SK-N-SH (cell line): ENCODE results near the gene SH3RF1. TPM values are rescaled to one million over a fixed set of nuclear protein-coding genes. Genes with fewer than 3 reads are reported as not detected.

Experiments
- CTCF ChIA-PET: fragments of 300-600, 350-600 bp; formaldehyde crosslinking; extraction: SDS; loops from one replicate; lab custom pipeline; 2021; lab: Yijun Ruan, JAX
- POLR2A ChIA-PET: fragments of 350-600 bp; sonication (Branson Sonifier 250); formaldehyde crosslinking; extraction: SDS; loops from one replicate; lab custom pipeline; 2020; ENCODE audit warnings: antibody characterized with exemption, inconsistent platforms; lab: Yijun Ruan, JAX
- DNase-seq: peaks from one replicate; pipeline ENCODE4 v3.0.0; 2012
- H2AFZ ChIP-seq: fragments of 200-600 bp; sonication (generic); 2 replicates; pipeline ENCODE4 v1.8.1; 2016; ENCODE audit warnings: antibody characterized with exemption, mild to moderate bottlenecking, low read depth
- H3F3A ChIP-seq: fragments of 200-600 bp; sonication (generic); replicated peaks from 2 replicates; pipeline ENCODE3; 2016; ENCODE audit warnings: antibody characterized with exemption, mild to moderate bottlenecking; ENCODE audit not compliant: insufficient read depth
- H3K27ac ChIP-seq, 2 experiments: fragments of 200-500 bp in 1 of 2; fragments of 200-600 bp in 1 of 2; sonication (Bioruptor generic) in 1 of 2; sonication (generic), shearing (Covaris generic) in 1 of 2; 2 replicates each; pipeline versions ENCODE4 v1.5.1 to v1.6.1; 2014 to 2016; ENCODE audit warnings: low read depth in 2 of 2, inconsistent platforms in 1 of 2, low read length in 1 of 2, mild to moderate bottlenecking in 1 of 2, mixed read lengths in 1 of 2
- H3K27me3 ChIP-seq: fragments of 200-600 bp; sonication (generic), shearing (Covaris generic); 2 replicates; pipeline ENCODE4 v1.6.1; 2016; ENCODE audit warnings: mixed run types; ENCODE audit not compliant: insufficient read depth
- H3K36me3 ChIP-seq, 2 experiments: fragments of 200-500 bp in 1 of 2; fragments of 200-600 bp in 1 of 2; sonication (Bioruptor generic) in 1 of 2; sonication (generic) in 1 of 2; replicated peaks in 1 of 2; 2 replicates each; pipeline versions ENCODE3 to v1.5.1; 2014 to 2016; ENCODE audit warnings: low read length in 1 of 2, mild to moderate bottlenecking in 1 of 2; ENCODE audit not compliant: insufficient read depth in 2 of 2, control insufficient read depth in 1 of 2
- H3K4me1 ChIP-seq, 2 experiments: fragments of 200-500 bp in 1 of 2; fragments of 200-600 bp in 1 of 2; sonication (Bioruptor generic) in 1 of 2; sonication (generic), shearing (Covaris generic) in 1 of 2; 2 replicates each; pipeline versions ENCODE4 v1.5.1 to v1.6.1; 2014 to 2016; ENCODE audit warnings: low read depth in 1 of 2, low read length in 1 of 2, mixed run types in 1 of 2; ENCODE audit not compliant: insufficient read depth in 2 of 2, control insufficient read depth in 1 of 2
- H3K4me2 ChIP-seq: fragments of 200-600 bp; sonication (generic), shearing (Covaris generic); 2 replicates; pipeline ENCODE4 v1.6.1; 2017; ENCODE audit warnings: mixed run types
- H3K4me3 ChIP-seq, 2 experiments: fragments of 200-500 bp in 1 of 2; fragments of 200-600 bp in 1 of 2; sonication (Bioruptor generic) in 1 of 2; sonication (generic), shearing (Covaris generic) in 1 of 2; 2 replicates each; pipeline versions ENCODE4 v1.5.1 to v1.8.1; 2014 to 2016; ENCODE audit warnings: low read depth in 2 of 2, inconsistent platforms in 1 of 2, low read length in 1 of 2, mild to moderate bottlenecking in 1 of 2, mixed read lengths in 1 of 2, moderate library complexity in 1 of 2
- H3K79me2 ChIP-seq: fragments of 200-600 bp; sonication (generic); 2 replicates; pipeline ENCODE4 v1.8.1; 2017; ENCODE audit warnings: mild to moderate bottlenecking; ENCODE audit not compliant: insufficient read depth
- H3K9ac ChIP-seq: fragments of 200-600 bp; sonication (generic); 2 replicates; pipeline ENCODE4 v1.6.1; 2017; ENCODE audit warnings: mixed run types
- H3K9me2 ChIP-seq: fragments of 200-600 bp; sonication (generic); 2 replicates; pipeline ENCODE4 v1.6.1; 2017; ENCODE audit warnings: mixed run types
- H3K9me3 ChIP-seq: fragments of 200-600 bp; sonication (generic); 2 replicates; pipeline ENCODE4 v1.6.1; 2017; ENCODE audit warnings: mixed run types, mild to moderate bottlenecking, moderate library complexity
- H4K20me1 ChIP-seq: fragments of 200-600 bp; sonication (generic); 2 replicates; pipeline ENCODE4 v1.6.1; 2017; ENCODE audit warnings: mild to moderate bottlenecking, mixed run types; ENCODE audit not compliant: insufficient read depth
- CHD2 ChIP-seq: fragments of 150-350 bp; IDR thresholded peaks from 2 replicates; pipeline ENCODE4 v1.6.1; 2018; ENCODE audit warnings: low read length; ENCODE audit not compliant: partially characterized antibody
- ELF1 ChIP-seq: IDR thresholded peaks from 2 replicates; pipeline ENCODE4 v1.4.0; 2012
- EP300 ChIP-seq, 2 experiments: IDR thresholded peaks; 2 replicates each; pipeline versions ENCODE4 v1.4.0 to v1.6.1; 2012; ENCODE audit warnings: borderline replicate concordance in 1 of 2, low read depth in 1 of 2, low read length in 1 of 2
- EZH2phosphoT487 ChIP-seq: fragments of 200-600 bp; sonication (generic); IDR thresholded peaks from 2 replicates; pipeline ENCODE4 v1.6.1; 2017; ENCODE audit warnings: low read depth, mixed run types, mild to moderate bottlenecking, antibody characterized with exemption, moderate library complexity, borderline replicate concordance
- FOXJ3 ChIP-seq: sonication (generic); formaldehyde crosslinking; IDR thresholded peaks from 2 replicates; pipeline ENCODE4 v1.5.1; 2020; ENCODE audit warnings: mild to moderate bottlenecking, missing genetic modification reagents
- FOXM1 ChIP-seq: IDR thresholded peaks from 2 replicates; pipeline ENCODE4 v1.4.0; 2012; ENCODE audit warnings: low read depth, mild to moderate bottlenecking
- GABPA ChIP-seq: IDR thresholded peaks from 2 replicates; pipeline ENCODE4 v1.4.0; 2012; ENCODE audit warnings: low read depth, mild to moderate bottlenecking
- JUND ChIP-seq: IDR thresholded peaks from 2 replicates; pipeline ENCODE4 v1.4.0; 2012
- MEF2A ChIP-seq: IDR thresholded peaks from 2 replicates; pipeline ENCODE4 v1.4.0; 2012; ENCODE audit warnings: low read depth, borderline replicate concordance
- MXI1 ChIP-seq: IDR thresholded peaks from 2 replicates; pipeline ENCODE4 v1.6.1; 2012; ENCODE audit warnings: mild to moderate bottlenecking, low read depth, low read length, improper control_type of control experiment
- POLR2AphosphoS5 ChIP-seq: IDR thresholded peaks from 2 replicates; pipeline ENCODE4 v1.6.1; 2012; ENCODE audit warnings: low read depth, low read length
- RAD21 ChIP-seq: IDR thresholded peaks from 2 replicates; pipeline ENCODE4 v1.6.1; 2012; ENCODE audit warnings: mild to moderate bottlenecking, low read length
- RCOR1 ChIP-seq: fragments of 150-350 bp; IDR thresholded peaks from 2 replicates; pipeline ENCODE4 v1.6.1; 2017; ENCODE audit warnings: antibody characterized with exemption, low read length
- RFX5 ChIP-seq: IDR thresholded peaks from 2 replicates; pipeline ENCODE4 v1.6.1; 2012; ENCODE audit warnings: mild to moderate bottlenecking, improper control_type of control experiment, low read length
- RXRA ChIP-seq: IDR thresholded peaks from 2 replicates; pipeline ENCODE4 v1.4.0; 2012; ENCODE audit warnings: low read depth, mild to moderate bottlenecking, borderline replicate concordance
- SIN3A ChIP-seq: IDR thresholded peaks from 2 replicates; pipeline ENCODE4 v1.6.1; 2012; ENCODE audit warnings: low read depth, mild to moderate bottlenecking, low read length, moderate library complexity, borderline replicate concordance
- TAF1 ChIP-seq: IDR thresholded peaks from 2 replicates; pipeline ENCODE4 v1.6.1; 2012; ENCODE audit warnings: low read depth, mild to moderate bottlenecking, low read length, moderate library complexity, borderline replicate concordance
- TCF12 ChIP-seq: IDR thresholded peaks from 2 replicates; pipeline ENCODE4 v1.4.0; 2012
- TEAD4 ChIP-seq: IDR thresholded peaks from 2 replicates; pipeline ENCODE4 v1.4.0; 2012; ENCODE audit warnings: mild to moderate bottlenecking, borderline replicate concordance; ENCODE audit not compliant: insufficient read depth
- WGBS: methylation state at CpG from one replicate; pipeline ENCODE4 v1.1.6; 2017; ENCODE audit warnings: low lambda C conversion rate; 5-methylcytosine and 5-hydroxymethylcytosine counted together
- polyA plus RNA-seq, 3 experiments: library from polyadenylated mRNA; depleted of rRNA; stranded (reverse); fragments of >200 nt; gene quantifications; 2 replicates each; pipeline ENCODE4 v1.2.3, GENCODE V29; 2012

Gene SH3RF1
- polyA plus RNA-seq, 1 of the 3 experiments (the other 2 are of a cell fraction): 22.0 TPM

DNA sequence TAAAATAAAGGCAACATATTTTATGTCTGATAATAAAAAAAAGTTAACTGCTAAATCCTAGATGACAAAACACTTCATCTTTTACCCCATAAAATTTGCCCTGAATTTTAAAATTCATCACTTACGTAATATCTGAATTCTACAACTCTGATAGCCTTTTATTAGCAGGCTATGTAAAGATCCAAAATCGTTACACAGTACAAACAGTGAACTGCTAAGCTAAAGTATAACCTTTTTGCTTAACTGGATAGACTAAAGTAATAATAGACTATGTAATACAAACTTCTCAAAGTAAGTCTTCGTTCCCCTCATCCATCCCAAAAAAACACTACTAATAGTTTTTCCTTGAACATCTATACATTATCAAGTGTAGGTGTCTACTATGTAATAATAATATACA lies 49.1 kb downstream of the SH3RF1 start:
- DNase-seq: no peak
- peaks cover 30% of the 10 kb centered on the region for H3F3A ChIP-seq
- no peak overlapping the region for H3K4me2 ChIP-seq
- H3K79me2 ChIP-seq: peaks cover 85% of the 10 kb centered on the region
- TF ChIP-seq GABPA: no peak
- no peak for TF ChIP-seq FOXJ3 (CRISPR knock-in tag)
- TF ChIP-seq RFX5: no peak
- no peak for TF ChIP-seq POLR2AphosphoS5
- TF ChIP-seq MEF2A: no peak
- TF ChIP-seq RXRA: no peak
- no peak for TF ChIP-seq RAD21
- no peak for TF ChIP-seq TCF12
- TF ChIP-seq SIN3A: no peak
- TF ChIP-seq FOXM1: no peak
- no peak for TF ChIP-seq CHD2
- no peak for TF ChIP-seq MXI1
- no peak for TF ChIP-seq ELF1
- H3K4me3 ChIP-seq: no peak overlapping the region
- H3K36me3 ChIP-seq: peaks cover 5 to 28% of the 10 kb centered on the region in 2 experiments
- H3K9me2 ChIP-seq: no peaks in the 10 kb centered on the region
- WGBS: 92% methylated on average over 3 of the region's 3 CpGs
- no peaks in the 10 kb centered on the region for H3K9me3 ChIP-seq
- no peak overlapping the region for H3K27ac ChIP-seq
- H4K20me1 ChIP-seq: peaks cover 17% of the 10 kb centered on the region; the same call in 1 of the 2 replicates
- CTCF ChIA-PET: no interaction called here
- H3K4me1 ChIP-seq: peaks cover 4 to 31% of the 10 kb centered on the region in 2 experiments
- POLR2A ChIA-PET: no interaction called here
- no peak overlapping the region for H2AFZ ChIP-seq
- H3K9ac ChIP-seq: no peak overlapping the region
- H3K27me3 ChIP-seq: no peaks in the 10 kb centered on the region

GRCh38 chr4:169220854-169221411 lies 49.8 kb downstream of the SH3RF1 start:
- Histone ChIP-seq H3K4me1 (peaks cover 4 to 24% of the 10 kb centered on the region in 2 experiments), H3F3A (peaks cover 23% of the 10 kb centered on the region), H3K9ac (no peak overlapping the region), H3K27me3 (no peaks in the 10 kb centered on the region), H3K4me2 (no peak overlapping the region), H2AFZ (no peak overlapping the region), H3K9me2 (no peaks in the 10 kb centered on the region), H3K79me2 (peaks cover 88% of the 10 kb centered on the region), H3K27ac (no peak overlapping the region), H4K20me1 (peaks cover 17% of the 10 kb centered on the region; the same call in 1 of the 2 replicates), H3K9me3 (no peaks in the 10 kb centered on the region), H3K4me3 (no peak overlapping the region), H3K36me3 (peaks cover 5 to 34% of the 10 kb centered on the region in 2 experiments)
- ChIA-PET POLR2A (no interaction called here), CTCF (no interaction called here)
- no peak for DNase-seq
- 94% methylated on average over 7 of the region's 7 CpGs for WGBS
- TF ChIP-seq SIN3A (no peak), JUND (no peak), EZH2phosphoT487 (no peak), CHD2 (no peak), RCOR1 (no peak), EP300 (IDR thresholded peaks at IDR 0.05; ENCODE audit: borderline replicate concordance in 1 of 2, low read depth in 1 of 2, low read length in 1 of 2) (no peak), GABPA (no peak), TEAD4 (no peak), TAF1 (no peak)
